ENCODE data around the gene PC.

Gene PC

GRCh38 chr11:66844496-66845142 is 113.6 kb downstream of the PC start:
- peak overlapping the region; percentile 95 for H3K4me3 ChIP-seq (ENCODE audit: low read length)
- DNase-seq (ENCODE audit: low read depth): no peak
- TF ChIP-seq, protein P1, sequence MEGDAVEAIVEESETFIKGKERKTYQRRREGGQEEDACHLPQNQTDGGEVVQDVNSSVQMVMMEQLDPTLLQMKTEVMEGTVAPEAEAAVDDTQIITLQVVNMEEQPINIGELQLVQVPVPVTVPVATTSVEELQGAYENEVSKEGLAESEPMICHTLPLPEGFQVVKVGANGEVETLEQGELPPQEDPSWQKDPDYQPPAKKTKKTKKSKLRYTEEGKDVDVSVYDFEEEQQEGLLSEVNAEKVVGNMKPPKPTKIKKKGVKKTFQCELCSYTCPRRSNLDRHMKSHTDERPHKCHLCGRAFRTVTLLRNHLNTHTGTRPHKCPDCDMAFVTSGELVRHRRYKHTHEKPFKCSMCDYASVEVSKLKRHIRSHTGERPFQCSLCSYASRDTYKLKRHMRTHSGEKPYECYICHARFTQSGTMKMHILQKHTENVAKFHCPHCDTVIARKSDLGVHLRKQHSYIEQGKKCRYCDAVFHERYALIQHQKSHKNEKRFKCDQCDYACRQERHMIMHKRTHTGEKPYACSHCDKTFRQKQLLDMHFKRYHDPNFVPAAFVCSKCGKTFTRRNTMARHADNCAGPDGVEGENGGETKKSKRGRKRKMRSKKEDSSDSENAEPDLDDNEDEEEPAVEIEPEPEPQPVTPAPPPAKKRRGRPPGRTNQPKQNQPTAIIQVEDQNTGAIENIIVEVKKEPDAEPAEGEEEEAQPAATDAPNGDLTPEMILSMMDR (IDR thresholded peaks at IDR 0.05; ENCODE audit: insufficient read depth, low read depth, low read length, missing control alignments): no peak

DNA sequence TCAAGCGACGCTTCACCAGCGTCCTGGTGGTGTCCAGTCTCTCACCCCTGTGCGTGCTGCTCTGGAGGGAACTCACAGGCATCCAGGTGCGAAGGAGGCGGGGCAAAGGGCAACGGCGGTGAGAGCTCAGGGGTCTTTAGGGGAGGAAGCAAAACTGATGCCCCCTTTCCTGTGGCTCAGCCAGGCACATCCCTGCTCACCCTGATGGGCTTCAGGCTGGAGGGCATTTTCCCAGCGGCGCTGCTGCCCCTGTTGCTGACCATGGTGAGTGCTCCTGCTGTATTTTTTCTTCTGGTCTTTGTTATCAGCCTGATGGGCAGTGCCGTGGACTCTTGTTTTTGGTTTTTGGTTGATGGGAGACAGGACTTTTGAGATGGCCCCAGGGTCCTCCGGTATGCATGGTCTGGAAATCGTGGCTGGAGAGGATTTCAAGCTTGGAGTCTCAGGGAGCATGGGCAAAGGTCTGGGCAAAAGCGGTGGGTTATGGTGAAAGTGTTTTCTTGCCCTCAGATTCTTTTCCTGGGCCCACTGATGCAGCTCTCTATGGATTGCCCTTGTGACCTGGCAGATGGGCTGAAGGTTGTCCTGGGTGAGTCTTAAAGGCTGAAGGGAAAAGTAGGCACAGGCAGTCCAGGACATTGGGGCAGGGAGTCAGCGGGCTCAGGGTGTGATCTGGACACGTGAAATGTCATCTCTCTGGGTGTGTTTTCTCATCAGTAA is 114.2 kb downstream of the PC start:
- TF ChIP-seq, protein P1 (IDR thresholded peaks at IDR 0.05; ENCODE audit: insufficient read depth, low read depth, low read length, missing control alignments): no peak
- no peak for DNase-seq (ENCODE audit: low read depth)

GRCh38 chr11:66842896-66843775 is 115.0 kb downstream of the PC start, which contains the start of gene RCE1:
RCE1 (plus strand) TSS chr11:66843441; CDS start chr11:66843456, 15 bp downstream.
- DNase-seq (ENCODE audit: low read depth): peak; percentile 90
- peak within 1 kb of the TSS; percentile 95 for H3K4me3 ChIP-seq (ENCODE audit: low read length)
- TF ChIP-seq, protein P1 (IDR thresholded peaks at IDR 0.05; ENCODE audit: insufficient read depth, low read depth, low read length, missing control alignments): no peak

More for the DNA sequence above, 114.2 kb downstream of the PC start:
- H3K4me3 ChIP-seq (ENCODE audit: low read length): peak overlapping the region; percentile 95

DNA sequence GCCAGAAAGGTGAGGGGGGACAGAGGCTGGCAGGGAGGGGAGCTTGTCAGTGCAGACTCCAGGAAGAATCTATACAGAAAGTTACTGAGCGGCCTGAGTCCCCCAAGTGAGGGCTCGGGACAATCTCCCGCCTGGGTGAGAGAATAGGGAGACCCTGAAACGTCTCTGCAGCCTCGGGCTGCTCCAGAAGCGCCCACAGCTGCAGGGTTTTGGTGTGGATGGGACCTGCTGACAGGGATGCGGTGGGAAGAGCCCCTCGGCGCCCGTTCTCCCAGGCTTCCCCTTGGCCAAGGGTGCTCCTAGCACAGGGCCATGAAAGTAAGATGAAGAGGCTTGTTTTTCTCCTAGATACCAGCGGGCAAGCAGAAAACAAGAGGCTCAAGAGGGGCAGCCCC is 115.7 kb downstream of the PC start:
- TF ChIP-seq, protein P1 (IDR thresholded peaks at IDR 0.05; ENCODE audit: insufficient read depth, low read depth, low read length, missing control alignments): no peak
- H3K4me3 ChIP-seq (ENCODE audit: low read length): peak overlapping the region; percentile 89
- no peak for DNase-seq (ENCODE audit: low read depth)

DNA sequence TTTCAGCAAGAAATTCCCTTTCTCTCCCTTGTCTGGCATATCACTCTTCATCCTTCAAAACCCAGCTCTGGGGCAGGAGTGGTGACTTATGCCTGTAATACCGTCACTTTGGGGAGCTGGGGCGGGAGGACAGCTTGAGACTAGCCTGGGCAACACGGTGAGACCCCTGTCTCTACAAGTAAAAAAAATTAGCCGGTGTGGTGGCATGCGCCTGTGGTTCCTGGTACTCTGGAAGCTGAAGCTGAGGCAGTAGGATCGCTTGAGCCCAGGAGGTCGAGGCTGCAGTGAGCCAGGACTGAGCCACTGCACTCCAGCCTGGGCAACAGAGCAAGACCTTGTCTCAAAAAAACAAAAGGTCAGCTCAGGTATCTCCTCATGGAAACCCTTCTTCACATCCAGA is 116.3 kb downstream of the PC start:
- DNase-seq (ENCODE audit: low read depth): no peak
- TF ChIP-seq, protein P1 (IDR thresholded peaks at IDR 0.05; ENCODE audit: insufficient read depth, low read depth, low read length, missing control alignments): no peak
- H3K4me3 ChIP-seq (ENCODE audit: low read length): peak overlapping the region; percentile 89

DNA sequence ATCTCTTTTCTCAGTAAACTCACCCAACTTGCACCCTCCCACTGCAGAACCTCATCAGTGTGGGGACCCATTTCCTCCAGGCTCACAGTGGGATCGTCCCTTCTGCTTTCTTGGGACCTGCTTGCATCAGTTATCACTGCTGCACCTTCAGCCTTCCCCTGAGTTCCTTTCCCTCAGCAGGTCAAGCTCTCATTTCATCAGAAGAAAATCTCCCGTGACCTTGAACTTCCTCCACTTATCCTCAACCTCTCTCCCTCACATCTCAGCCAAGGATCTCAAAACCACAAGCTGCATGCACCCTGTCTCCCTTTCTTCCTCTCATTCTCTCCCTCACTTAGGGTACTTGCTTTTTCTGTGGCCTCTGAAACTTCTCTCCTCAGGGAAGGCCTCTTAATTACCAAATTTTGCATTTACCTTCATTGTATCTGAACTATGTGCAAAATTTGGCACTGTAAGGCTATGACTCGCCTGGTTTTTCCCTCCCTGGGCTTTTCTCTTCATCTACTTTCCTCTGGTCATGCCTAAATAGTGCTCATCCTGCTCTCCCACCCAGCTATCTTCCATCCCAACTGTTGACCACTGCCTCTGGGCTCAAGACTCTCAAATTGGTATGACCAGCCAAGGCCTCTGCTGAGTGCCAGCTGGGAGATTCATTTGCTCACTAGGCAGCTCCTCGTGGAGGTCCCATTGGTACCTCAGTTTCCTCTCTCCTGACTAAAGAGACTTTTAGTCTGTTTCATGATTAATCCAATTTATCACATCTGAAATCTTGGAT is 117.7 kb downstream of the PC start:
- no peak for DNase-seq (ENCODE audit: low read depth)
- TF ChIP-seq, protein P1 (IDR thresholded peaks at IDR 0.05; ENCODE audit: insufficient read depth, low read depth, low read length, missing control alignments): no peak
- H3K4me3 ChIP-seq (ENCODE audit: low read length): no peak overlapping the region

Measured in epithelial cell of esophagus (primary cell).